Hematopoietic multipotent progenitor cell treated with erythropoietin and hydrocortisone succinate and interleukin-3 and kit ligand, for 8 days (in vitro differentiated cells): ENCODE measurements around the gene CROCC2.

Experiments used
- DNase-seq: peaks from one replicate; pipeline ENCODE4 v3.0.0-alpha.2; 2015

CROCC2 gene

DNA sequence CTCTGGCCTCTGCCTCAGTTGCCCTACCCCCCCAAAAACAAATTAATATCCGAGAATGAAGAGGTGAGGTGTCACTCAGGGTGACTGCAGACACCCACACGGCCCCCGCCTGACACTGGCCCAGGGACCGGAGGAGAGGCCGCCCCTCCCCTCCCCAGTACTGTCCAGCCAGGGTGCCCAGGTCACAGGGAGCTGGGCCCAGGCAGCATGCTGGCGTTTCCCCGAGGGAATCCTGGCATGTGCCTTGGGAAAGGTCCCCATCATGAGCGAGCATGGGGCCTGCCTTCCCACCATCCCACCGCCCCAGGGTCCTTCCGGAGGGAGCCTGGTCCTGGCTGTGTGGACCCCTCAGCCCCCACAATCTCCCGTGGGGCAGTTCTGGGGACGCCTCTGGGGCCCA, 13.2 kb upstream of the CROCC2 start:
- DNase-seq, result no peak

DNA sequence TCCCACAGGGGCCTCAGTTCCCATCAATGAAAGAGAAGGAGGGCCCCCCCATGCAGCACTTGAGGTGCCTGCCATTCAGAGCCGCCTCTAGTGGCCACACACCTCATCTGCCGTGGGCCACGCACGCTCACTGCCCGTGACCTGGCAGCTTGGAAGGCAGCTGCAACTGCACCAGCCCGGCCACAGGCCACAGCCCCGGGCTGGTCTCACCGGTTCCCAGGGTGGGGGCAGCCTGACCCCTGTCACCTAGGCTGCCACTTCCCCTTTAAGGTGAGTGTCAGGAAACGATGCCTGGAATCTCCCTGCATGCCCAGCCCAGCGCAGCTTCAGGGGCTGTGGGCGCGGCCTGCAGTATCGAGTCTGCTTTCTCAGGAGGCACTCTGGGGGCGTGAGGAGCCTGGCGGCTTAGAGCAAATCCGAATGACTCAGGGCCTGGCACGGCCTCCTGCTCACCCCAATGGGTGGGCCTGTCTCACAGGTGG, 12.7 kb upstream of the CROCC2 start:
- no peak for DNase-seq

DNA sequence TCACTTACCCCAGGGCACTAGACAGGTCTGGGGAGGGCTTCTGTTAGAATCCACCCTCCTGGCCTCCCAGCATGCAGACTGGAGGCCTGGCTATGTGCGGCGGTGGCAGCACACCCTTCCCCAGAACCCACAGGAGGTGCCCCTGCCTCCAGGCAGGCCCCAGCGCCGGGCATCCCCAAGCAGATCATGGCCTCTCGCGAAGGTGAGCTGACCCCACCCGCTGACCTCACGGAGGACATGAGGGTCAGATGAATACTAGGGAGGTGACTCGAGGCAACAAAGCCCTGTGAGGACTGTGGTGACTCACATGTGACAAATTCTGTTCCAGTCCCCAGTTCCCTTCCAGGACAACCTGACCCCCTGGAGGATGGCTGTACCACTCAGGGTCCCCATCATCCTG, 12.1 kb upstream of the CROCC2 start:
- no peak for DNase-seq

GRCh38 chr2:240894836-240895558, 11.1 kb upstream of the CROCC2 start:
- DNase-seq, result no peak

GRCh38 chr2:240895656-240896388, 10.3 kb upstream of the CROCC2 start, which contains the start of gene MAB21L4:
Gene MAB21L4, minus strand, starts transcription at chr2:240896156. Its CDS starts 159 bp downstream, at chr2:240895997.
- no peak for DNase-seq

DNA sequence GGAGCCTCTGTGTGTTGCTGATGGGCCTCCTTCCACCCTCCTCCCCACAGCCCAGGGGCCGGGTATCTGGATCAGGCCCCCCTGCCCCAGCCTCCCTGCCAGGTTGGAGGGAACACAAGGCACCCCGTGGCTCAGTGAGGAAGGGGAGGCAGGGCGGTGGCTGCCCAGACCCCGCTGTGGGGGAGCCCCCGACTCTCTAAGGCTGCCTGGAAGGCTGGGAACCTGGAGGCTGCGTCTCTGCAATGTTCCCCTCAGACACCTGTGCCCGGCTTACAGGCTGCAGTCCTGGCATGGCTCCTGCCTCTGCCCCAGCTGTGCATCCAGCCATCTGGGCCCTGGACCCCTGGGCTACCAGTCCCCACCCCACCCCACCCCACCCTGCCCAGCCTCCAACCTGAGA, 9.7 kb upstream of the CROCC2 start:
- no peak for DNase-seq

DNA sequence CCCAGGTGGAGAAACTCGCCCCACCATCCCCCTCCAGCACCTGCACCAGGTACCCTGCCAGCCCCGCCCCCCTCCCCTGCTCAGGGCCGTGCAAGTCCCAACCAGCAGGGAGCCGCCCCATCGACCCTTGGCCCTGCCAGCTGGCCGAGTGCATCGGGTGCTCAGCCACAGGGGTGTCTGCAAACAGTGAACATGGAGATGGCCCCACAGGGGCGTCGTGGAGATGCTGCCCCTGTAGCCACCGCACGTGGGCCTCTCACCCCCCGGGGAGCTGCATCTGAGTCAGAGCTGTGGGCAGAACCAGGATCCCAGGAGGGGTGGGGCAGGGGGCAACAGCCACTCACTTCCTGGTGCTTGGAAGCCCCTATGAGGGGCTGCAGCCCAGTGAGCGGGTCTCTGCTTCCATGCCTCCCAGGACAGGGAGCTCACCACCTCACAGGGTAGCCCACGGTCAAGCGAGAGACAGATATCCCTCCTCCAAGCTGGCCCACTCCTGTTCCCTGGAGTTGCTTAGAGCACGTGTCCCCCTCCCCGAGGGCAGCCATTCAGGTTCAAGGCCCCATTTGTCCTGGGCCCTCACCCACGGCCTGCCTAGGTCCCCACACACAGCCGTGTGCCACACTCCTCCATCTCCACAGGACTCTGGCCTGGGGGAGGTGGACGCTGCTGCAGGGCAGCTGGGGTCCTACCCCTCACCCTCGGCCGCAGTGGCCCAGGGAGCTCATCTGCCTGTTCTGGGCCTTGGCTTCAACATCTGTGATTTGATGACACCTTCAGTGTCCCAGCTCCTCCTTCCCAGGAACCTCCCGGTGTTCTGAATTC, 9.1 kb upstream of the CROCC2 start:
- DNase-seq, result no peak

DNA sequence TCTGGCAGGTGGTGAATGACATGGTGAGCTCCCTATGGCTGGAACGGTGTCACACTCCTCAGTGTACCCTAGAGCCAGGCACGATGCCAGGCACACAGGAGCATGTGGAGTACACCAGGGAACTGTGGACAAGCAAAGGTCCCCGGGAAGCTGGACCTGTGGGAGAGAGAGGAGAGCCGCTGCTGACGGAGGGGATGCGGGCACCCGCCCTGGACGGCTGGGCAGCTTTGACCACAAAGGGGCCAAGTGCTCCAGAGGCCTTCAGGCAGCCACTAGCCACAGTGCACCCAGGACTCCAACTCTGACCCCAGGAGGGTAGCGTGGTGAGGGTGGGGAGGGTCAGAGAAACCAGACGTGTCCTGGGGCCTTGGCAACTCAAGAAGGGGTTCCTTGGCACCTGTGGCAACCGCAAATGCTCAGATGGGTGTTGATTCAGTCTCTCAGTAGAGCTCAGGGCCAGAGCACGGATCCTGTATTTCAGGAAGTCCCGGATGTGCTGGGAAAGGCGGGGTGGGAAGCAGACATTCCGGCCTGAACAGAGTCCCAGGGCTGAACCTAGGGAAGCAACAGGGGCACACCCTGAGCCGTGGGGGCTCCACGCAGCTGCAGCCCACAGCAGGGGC, 7.9 kb upstream of the CROCC2 start:
- DNase-seq, result no peak

DNA sequence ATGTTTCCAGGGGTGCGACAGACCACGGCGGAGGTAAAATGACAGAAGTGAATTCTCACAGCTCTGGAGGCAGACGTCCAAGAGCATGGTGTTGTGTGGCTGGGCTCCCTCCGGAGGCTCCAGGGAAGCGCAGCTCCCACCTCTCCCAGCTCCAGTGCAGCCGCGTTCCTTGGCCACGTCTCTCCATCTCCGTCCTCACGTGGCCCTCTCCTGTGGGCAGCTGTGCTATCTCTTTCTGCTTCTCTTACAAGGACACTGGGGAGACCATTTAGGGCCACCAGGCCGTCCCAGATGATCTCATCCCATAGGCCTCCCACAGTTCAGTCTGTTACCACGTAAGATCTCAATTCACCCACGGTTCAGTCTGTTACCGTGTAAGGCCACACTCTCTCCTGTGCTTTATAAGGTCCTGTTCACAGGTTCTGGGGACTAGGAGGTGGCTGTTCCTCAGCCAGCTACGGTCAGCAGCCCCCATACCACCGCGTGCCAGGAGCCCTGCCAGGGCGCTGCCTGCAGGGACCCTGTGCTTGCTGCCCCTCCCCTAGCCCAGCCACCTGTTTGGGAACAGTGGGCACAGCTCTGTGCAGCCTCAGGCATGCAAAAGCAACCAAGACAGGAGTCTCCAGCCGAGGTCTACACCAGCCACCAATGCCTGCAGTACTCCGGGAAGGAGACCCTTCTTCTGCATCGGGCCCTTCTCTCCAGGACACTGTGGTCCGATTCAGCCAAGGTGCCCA, 7.2 kb upstream of the CROCC2 start:
- DNase-seq, result no peak

DNA sequence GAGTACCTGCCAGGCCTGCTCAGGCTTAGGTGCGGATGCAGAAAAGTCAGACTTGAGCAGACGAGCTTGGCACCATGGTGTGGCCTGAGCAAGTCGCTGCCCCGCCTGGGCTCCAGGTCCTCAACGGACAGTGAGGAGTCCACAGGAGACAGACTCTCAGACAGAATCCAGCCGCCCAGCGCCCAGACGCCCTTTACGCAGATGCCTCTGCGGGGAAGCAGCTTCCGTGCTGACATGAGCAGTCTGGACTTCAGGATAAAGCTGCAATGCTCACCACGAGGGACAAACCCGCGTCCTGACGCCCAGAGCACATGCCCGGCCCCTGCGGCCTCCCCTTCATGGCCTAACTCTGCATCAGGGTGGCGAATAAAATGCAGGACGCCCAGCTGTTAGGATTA, 6.7 kb upstream of the CROCC2 start:
- no peak for DNase-seq

- DNase-seq, result no peak
Observed at GRCh38 chr2:240900141-240900860, 5.8 kb upstream of the CROCC2 start.

DNA sequence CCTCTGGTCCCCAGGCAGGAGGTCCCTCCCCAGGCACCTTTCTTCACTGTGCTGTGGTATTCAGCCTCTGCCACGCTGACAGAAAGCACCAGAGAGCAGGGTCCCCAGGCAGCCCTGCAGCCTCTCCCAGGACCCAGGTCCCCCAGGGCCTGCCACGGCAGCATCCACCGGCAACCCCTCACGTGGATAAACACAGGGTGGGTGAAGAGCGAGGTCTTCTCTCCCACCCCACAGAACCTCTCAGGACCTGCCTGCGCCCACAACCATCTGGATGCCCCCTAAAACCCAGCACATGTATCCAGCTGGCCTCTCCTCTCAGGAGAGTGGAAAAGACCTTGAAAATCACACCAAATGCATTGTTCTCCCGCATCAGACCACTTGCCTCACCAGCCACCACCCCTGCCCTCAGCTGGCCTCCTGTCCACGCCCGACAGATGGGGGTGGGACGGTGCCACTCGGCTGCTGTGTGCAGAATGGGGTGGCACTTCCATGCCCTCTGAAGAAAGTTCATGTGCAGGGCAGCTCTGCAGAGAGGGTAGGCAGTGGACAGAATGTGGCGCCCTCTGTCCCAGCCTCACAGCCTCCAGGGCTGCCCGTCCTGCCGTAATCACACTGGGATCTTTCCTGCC, 4.0 kb upstream of the CROCC2 start:
- DNase-seq, result no peak

GRCh38 chr2:240902615-240903041, 3.5 kb upstream of the CROCC2 start:
- no peak for DNase-seq

DNA sequence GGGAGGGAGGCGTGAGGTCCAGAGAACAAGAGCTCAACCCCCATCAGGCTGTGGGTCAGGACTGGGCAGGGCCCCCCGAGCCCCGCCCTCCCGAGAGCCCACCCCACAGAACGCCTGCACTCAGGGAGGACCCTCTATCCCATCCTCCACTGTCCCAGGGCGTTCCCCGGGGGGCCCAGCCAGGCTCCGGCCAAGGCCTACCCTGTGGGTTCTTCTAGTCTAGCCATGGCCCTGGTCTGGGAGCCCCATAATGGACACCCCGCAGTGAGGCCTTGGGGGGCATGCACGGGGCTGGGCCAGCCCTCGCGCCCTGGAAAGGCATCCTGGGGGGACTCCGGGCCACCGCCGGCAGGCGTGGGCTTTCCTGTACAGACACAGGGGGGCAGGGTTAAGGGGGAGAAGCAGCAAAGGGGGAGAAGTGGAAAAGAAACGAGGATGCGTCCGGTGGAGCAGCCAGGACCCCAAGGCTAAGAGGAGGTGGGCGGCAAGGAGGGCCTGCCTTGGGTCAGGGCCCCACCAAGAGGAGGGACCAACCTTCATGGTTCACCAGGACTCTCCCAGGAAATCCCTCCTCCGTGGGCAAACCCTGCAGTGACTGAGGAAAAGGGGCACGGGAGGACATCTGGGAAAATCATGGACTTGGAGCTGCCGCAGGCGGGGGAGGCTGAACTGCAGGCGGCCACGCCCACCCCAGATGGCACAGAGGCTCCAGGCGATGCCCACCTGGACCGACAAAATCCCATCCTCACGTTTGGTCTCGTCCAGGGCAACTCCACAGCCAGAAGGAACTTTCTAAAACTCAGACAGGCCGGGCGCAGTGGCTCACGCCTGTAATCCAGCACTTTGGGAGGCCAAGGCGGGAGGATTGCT, 2.7 kb upstream of the CROCC2 start:
- DNase-seq, result no peak

- DNase-seq, result no peak
Observed at GRCh38 chr2:240904216-240905175, 1.6 kb upstream of the CROCC2 start.

DNA sequence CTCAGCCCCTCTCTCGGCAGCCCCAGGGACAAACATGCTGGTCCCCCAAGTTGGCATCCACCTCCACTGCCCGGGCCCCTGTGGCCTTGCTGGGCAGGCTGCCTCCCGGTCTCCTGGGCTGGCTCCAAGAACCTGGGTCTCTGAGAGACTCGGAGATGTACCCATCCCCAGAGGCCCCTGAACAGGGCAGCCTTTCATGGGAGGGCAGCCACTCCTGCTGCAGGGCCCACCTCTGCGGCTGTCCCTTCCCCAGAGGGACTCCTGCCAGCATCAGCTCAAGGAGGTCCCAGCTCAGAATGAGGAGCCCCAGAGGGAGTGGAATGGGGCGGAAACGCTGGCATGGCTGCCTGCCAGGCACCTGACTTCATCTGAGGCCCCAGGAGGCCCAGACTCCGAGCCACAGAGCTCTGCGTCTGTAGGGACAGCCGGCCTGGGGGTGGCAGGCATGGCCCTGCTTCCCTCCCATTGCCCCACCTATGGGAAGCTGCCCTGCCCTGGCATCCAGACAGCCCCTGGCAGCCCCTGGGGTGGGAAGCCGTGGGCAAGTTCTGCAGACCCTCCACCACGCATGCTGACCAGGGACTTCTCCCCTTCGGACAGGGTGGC, 857 bp upstream of the CROCC2 start:
- no peak for DNase-seq

GRCh38 chr2:240906911-240907590, 915 bp downstream of the CROCC2 start:
- DNase-seq, result no peak
